ENCODE measurements around the gene TRIM69.
"Not testable (repeated sequence)": the region's sequence is repeated elsewhere in the genome, so short reads cannot be mapped to it uniquely, and the experiment has no call there.

TRIM69 gene

DNA sequence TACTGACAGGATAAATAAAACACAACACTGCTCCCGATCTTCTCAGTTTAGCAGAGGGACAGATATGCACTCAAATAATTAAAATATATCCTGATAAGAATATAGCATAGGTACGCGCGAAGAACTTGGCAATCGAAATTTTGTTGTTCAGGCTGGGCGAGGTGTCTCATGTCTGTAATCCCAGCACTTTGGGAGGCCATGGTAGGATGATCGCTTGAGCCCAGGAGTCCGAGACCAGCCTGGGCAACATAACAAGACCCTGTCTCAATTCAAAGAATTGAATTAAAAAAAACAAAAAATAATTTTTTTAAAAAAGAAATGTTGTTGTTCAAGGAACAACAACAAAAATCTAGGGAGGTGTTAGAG, 17.4 kb upstream of the TRIM69 start:
- no peak for DNase-seq (ENCODE audit: low read depth)
- H3K4me3 ChIP-seq (ENCODE audit: low read depth, low read length), result no peak overlapping the region
- TF ChIP-seq, protein P1, sequence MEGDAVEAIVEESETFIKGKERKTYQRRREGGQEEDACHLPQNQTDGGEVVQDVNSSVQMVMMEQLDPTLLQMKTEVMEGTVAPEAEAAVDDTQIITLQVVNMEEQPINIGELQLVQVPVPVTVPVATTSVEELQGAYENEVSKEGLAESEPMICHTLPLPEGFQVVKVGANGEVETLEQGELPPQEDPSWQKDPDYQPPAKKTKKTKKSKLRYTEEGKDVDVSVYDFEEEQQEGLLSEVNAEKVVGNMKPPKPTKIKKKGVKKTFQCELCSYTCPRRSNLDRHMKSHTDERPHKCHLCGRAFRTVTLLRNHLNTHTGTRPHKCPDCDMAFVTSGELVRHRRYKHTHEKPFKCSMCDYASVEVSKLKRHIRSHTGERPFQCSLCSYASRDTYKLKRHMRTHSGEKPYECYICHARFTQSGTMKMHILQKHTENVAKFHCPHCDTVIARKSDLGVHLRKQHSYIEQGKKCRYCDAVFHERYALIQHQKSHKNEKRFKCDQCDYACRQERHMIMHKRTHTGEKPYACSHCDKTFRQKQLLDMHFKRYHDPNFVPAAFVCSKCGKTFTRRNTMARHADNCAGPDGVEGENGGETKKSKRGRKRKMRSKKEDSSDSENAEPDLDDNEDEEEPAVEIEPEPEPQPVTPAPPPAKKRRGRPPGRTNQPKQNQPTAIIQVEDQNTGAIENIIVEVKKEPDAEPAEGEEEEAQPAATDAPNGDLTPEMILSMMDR (conservative IDR thresholded peaks at IDR 0.05; ENCODE audit: low read depth, low read length), result no peak

DNA sequence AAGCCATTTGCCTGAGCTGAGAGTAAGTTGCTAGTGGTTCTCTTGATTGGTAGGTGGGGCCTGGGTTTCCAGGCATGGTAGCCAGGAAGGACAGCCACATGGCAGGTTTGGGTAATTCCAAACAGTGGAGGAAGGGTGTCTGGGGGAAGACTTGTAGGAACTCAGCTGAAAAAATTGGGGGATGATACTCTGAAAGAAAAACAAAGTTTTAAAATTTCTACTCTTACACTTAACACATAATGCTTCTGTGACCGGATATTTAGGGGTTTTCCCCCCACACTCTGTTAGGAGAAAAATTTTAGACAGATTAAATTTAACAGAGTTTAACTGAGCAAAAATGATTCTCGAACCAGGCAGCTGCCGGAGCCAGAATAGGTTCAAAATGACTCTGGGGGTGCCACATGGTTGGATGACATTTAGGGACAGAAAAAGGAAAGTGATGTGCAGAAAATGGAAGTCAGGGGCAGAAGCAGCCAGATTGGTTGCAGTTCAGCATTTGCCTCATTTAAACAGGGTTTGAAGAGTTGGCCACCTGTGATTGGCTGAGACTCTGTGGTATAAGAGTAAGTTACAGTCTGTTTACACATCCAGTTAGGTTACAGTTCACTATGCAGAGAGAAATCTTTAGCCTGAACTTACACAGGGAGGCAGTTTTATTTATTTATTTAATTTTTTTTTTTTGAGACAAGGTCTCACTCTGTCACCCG, 16.9 kb upstream of the TRIM69 start:
- TF ChIP-seq, protein P1 (conservative IDR thresholded peaks at IDR 0.05; ENCODE audit: low read depth, low read length), result no peak
- peak; percentile 59 for DNase-seq (ENCODE audit: low read depth)
- no peak overlapping the region for H3K4me3 ChIP-seq (ENCODE audit: low read depth, low read length)

DNA sequence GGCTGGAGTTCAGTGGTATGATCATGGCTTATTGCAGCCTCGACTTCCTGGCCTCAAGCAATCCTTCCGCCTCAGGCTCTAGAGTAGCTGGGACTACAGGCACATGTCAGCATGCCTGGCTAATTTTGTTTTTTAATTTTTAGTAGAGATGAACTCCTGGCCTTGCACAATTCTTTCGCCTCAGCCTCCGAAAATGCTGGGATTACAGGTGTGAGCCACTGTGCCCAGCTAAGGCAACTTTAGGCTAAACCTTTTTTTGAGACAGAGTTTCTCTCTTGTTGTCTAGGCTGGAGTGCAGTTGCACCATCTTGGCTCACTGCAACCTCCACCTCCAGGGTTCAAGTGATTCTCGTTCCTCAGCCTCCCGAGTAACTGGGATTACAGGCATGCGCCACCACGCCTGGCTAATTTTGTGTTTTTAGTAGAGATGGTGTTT, 16.3 kb upstream of the TRIM69 start:
- DNase-seq (ENCODE audit: low read depth); H3K4me3 ChIP-seq (ENCODE audit: low read depth, low read length): not testable (repeated sequence)

DNA sequence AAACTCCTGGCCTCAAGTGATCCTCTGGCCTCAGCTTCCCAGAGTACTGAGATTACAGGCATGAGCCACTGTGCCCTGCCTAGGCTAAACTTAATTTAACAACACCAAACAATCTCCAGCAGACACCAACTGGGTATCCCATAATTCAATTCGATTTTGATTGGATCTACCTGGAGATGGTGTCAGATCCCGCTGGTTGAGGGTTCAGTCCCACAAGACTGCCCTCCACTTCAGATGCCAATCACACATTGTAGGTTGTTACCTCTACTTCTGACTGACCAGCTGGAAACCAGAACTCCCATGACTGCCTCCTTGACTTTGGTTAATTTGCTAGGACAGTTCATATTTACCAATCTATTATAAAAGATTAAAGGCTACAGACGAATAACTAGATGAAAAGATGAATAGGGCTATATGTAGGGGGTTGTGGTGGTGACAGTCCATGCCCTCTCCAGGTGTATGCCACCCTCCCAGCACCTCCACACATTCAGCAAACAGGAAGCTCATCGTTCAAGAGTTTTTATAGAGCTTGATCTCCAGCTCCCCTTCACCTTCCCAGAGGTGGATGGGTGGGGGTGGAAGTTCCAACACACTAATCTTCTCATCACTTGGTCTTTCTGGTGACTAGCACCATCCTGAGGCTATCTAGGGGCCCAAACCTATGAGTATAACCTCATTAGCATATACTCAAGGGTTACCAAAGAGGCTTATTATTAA, 15.7 kb upstream of the TRIM69 start:
- TF ChIP-seq, protein P1 (conservative IDR thresholded peaks at IDR 0.05; ENCODE audit: low read depth, low read length), result no peak
- no peak for DNase-seq (ENCODE audit: low read depth)
- no peak overlapping the region for H3K4me3 ChIP-seq (ENCODE audit: low read depth, low read length)

DNA sequence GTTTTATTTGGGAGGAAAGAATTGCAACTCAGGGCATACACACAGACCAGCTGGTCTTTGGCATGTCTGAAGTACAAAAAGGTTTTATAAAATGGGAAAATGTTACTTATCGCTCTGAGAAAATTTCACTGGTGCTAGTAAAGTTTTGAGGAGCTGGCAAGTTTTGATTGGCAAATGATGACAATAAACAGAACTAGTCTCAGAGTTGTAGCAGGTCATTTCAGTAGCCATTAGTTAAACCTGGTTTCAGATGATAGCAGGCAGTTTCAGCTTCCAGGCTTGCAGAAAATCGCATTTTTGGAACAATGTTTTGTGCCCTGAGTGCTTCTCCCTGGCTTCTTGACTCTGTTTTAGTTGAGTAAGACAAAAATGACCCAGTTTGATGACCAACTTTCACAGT, 14.3 kb upstream of the TRIM69 start:
- H3K4me3 ChIP-seq (ENCODE audit: low read depth, low read length), result no peak overlapping the region
- no peak for DNase-seq (ENCODE audit: low read depth)
- TF ChIP-seq, protein P1 (conservative IDR thresholded peaks at IDR 0.05; ENCODE audit: low read depth, low read length), result no peak

DNA sequence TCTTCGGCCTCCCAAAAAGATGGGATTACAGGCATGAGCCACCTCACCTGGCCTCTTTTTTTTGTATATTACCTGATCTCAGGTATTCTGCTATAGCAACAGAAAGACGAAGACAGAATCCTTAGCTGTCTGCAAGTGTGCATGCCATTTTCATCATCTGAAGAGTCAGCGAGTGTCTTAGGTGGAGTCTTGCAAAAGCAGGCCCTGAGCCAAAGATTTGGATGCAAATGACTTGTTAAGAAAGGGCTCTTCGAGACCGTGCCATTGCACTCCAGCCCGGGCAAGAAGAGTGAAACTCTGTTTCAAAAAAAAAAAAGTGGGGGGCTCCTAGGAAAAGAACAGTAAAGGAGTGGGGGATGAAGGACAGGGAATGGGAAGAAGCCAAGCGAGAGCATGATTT, 10.2 kb upstream of the TRIM69 start:
- no peak overlapping the region for H3K4me3 ChIP-seq (ENCODE audit: low read depth, low read length)
- TF ChIP-seq, protein P1 (conservative IDR thresholded peaks at IDR 0.05; ENCODE audit: low read depth, low read length), result no peak
- peak; percentile 58 for DNase-seq (ENCODE audit: low read depth)

DNA sequence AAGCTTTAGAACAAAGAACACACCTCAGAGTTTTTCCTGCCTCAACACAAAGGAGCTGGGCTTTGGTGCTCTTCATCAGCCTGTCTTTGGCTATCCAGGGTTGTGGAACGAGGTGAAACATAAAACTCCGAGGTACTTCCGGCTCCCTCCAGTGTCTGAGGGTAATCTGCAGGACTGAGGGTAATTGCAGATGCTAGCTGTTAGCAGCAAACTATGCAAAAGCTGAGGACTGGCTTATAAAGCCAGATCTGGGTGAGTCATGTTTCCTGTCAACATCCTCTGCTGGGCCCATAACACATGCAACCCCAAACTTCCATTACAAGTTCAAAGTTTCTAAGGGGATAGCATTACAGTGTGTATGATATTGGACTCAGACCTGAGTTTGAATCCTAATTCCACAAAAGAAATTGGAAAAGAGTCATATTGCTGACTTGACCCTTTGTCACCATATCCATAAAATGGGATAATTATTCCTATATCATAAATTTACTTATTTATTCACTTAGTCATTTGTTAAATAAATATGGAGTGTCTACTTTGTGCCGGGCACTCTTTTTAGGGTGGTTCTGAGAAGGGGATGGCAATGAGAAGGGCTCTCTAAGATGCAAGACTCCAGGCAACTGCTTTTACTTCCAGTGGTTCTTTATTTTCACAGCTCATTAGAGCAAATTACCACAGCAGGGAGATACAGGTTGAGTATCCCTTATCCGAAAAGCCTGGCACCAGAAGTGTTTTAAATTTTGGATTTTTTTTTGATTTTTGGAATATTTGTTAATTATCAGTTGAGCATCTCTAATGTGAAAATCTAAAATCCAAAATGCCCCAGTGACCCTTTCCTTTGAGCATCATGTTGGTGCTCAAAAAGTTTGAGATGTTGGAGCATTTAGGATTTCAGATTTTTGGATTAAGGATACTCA, 9.5 kb upstream of the TRIM69 start:
- TF ChIP-seq, protein P1 (conservative IDR thresholded peaks at IDR 0.05; ENCODE audit: low read depth, low read length), result peak; percentile 41
- peak; percentile 98 for DNase-seq (ENCODE audit: low read depth)
- no peak overlapping the region for H3K4me3 ChIP-seq (ENCODE audit: low read depth, low read length)
